ENCODE results near the gene RECK. TPM values are rescaled to one million over a fixed set of nuclear protein-coding genes. Genes with fewer than 3 reads are reported as not detected.
"Not testable (repeated sequence)": the region's sequence is repeated elsewhere in the genome, so short reads cannot be mapped to it uniquely, and the experiment has no call there.

RECK gene
- total RNA-seq, 2 donors from 2014 or later = 4.2 to 5.4 TPM

DNA sequence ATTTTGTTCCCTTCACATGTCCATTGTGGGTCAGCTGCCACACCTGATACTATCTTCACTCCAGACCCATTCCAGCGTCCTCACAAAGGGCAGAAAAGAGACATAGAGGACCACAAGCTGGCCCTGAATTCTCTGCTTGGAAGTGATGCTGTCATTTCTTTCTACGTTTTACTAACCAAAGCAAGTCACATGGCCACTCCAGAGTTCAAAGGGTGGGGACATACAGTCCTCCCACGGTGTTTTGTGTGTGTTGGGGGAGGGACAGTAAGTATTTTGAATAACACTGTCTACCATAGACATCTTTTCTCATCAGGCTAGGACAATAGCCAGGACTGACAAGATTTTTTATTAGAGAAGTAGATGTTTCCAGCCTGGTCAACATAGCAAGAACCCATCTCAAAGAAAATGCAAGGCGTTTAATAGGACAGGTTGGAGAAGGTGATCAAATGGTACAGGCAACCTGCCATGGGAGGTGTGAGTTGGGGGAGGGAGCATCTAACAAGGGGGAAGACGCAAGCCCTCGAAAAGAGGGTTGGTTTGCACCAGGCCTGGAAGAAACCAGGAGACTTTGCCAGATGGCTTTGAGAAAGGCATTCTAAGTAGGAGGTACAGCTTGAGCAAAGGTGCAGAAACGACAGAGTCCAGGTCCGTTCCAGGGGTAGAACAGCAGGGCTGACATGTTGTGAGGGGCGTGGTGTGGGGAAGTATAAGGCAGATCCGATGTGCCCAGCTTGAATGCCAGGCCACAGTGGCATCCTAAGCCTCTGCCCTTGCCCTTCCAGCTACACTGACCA lies 88.5 kb downstream of the RECK start:
- peak overlapping the region; percentile 31 for H3K27ac Mint-ChIP-seq
- ATAC-seq (replicated peaks) = peak; percentile 19

GRCh38 chr9:36126016-36126730 lies 89.5 kb downstream of the RECK start:
- no peak for ATAC-seq (replicated peaks)
- Mint-ChIP-seq H3K4me1 (peaks cover 14% of the 10 kb centered on the region), H3K36me3 (ENCODE audit: low read depth) (no peaks in the 10 kb centered on the region), H3K27ac (no peak overlapping the region), H3K27me3 (no peaks in the 10 kb centered on the region), H3K9me3 (no peaks in the 10 kb centered on the region), H3K4me3 (no peak overlapping the region)

More for the DNA sequence above, 88.5 kb downstream of the RECK start:
- Mint-ChIP-seq H3K4me3 (no peak overlapping the region), H3K4me1 (peaks cover 14% of the 10 kb centered on the region), H3K9me3 (no peaks in the 10 kb centered on the region), H3K27me3 (no peaks in the 10 kb centered on the region), H3K36me3 (ENCODE audit: low read depth) (no peaks in the 10 kb centered on the region)

- ATAC-seq (replicated peaks) = no peak
- H3K36me3 Mint-ChIP-seq (ENCODE audit: low read depth) = no peaks in the 10 kb centered on the region
- no peak overlapping the region for H3K4me3 Mint-ChIP-seq
- H3K27ac Mint-ChIP-seq = no peak overlapping the region
- no peaks in the 10 kb centered on the region for H3K27me3 Mint-ChIP-seq
- peaks cover 14% of the 10 kb centered on the region for H3K4me1 Mint-ChIP-seq
- no peaks in the 10 kb centered on the region for H3K9me3 Mint-ChIP-seq
Measured at GRCh38 chr9:36127652-36128244, 91.0 kb downstream of the RECK start.

- Mint-ChIP-seq H3K27ac (no peak overlapping the region), H3K4me3 (no peak overlapping the region), H3K36me3 (ENCODE audit: low read depth) (no peaks in the 10 kb centered on the region), H3K4me1 (peaks cover 14% of the 10 kb centered on the region), H3K27me3 (no peaks in the 10 kb centered on the region), H3K9me3 (no peaks in the 10 kb centered on the region)
- no peak for ATAC-seq (replicated peaks)
Measured at GRCh38 chr9:36128349-36128748, 91.6 kb downstream of the RECK start.

DNA sequence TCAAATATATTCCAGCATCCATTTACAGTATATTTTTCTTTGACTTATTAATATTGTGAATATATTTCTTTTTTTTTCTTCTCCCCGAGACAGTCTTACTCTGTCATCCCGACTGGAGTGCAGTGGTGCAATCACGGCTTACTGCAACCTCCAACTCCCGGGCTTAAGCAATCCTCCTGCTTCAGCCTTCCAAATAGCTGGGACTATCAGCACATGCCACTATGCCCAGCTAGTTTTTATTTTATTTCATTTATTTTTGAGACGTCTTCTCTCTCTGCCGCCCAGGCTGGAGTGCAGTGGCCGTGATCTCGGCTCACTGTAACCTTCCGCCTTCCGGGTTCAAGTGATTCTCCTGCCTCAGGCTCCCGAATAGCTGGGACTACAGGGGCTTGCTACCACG lies 92.4 kb downstream of the RECK start:
- Mint-ChIP-seq H3K4me1 (peaks cover 14% of the 10 kb centered on the region), H3K4me3 (no peak overlapping the region), H3K9me3 (no peaks in the 10 kb centered on the region), H3K36me3 (ENCODE audit: low read depth) (no peaks in the 10 kb centered on the region), H3K27ac (no peak overlapping the region), H3K27me3 (no peaks in the 10 kb centered on the region)
- no peak for ATAC-seq (replicated peaks)

DNA sequence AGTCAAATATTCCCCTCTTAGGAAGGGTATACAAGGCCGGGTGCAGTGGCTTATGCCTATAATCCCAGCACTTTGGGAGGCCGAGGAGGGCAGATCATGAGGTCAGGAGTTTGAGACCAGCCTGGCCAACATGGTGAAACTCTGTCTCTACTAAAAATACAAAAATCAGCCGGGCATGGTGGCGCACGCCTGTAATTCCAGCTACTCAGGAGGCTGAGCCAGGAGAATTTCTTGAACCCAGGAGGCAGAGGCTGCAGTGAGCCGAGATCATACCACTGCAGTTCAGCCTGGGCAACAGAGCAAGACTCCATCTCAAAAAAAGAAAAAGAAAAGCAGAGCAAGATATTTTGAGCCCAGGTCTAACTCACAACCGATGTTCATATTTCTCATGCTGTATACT lies 95.0 kb downstream of the RECK start:
- not testable (repeated sequence) for ATAC-seq (replicated peaks); H3K4me1 Mint-ChIP-seq; H3K36me3 Mint-ChIP-seq (ENCODE audit: low read depth); H3K4me3 Mint-ChIP-seq; H3K27me3 Mint-ChIP-seq; H3K27ac Mint-ChIP-seq; H3K9me3 Mint-ChIP-seq

DNA sequence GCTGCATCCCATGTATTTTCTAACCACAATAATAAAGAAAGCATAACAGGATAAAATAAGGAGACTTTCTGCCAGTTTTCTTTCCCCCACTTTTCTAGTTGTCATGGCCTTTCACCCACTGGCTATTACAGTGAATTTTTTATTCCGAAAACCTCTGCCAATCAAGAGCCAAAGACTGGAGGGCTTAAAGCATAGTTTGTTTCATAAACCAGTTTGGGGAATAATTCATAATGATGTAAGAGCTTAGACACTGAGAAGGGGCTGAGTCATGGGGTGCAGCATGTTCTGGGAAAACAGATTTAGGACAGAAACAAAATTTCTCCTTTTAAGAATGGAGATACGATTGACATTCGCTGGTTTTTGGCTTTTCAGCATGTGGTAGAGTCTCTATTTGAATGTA lies 95.4 kb downstream of the RECK start:
- Mint-ChIP-seq H3K27ac (no peak overlapping the region), H3K27me3 (no peaks in the 10 kb centered on the region), H3K4me1 (peaks cover 11% of the 10 kb centered on the region), H3K4me3 (no peak overlapping the region), H3K36me3 (ENCODE audit: low read depth) (no peaks in the 10 kb centered on the region), H3K9me3 (no peaks in the 10 kb centered on the region)
- ATAC-seq (replicated peaks) = no peak

DNA sequence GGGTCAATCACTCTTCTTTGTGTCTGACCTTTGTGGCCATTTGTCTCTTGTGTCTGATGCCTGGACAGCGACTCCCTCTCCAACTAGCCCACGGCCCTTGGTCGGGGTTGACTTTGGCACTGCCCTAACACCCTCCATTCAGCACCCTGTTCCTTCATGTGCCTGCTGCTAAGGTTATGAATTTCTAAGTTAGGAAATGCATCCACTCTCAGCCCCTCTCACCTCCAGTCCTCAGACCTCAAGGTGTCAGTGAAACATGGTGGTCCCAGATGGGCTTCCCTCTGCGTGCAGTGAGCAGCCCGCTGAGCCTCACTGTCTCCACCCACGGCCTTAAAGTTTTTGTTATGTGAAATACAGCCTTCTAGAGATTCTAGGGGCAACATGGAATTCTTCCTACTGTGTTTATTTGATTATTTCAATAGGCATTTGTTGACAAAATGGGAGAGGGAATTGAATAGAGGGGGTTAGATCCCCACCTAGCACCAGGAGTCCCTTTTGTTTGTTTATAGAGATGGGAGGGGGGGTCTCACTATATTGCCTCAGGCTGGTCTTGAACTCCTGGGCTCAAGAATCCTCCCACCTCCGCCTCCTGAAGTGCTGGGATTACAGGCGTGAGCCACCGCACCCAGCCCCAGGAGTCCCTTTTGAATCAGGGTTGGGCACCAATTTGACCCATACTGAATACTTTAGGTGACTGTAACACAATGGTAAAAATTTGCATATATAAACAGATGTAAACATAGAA lies 98.2 kb downstream of the RECK start:
- Mint-ChIP-seq H3K9me3 (no peaks in the 10 kb centered on the region), H3K27ac (no peak overlapping the region), H3K4me3 (peak overlapping the region; percentile 74), H3K27me3 (no peaks in the 10 kb centered on the region), H3K36me3 (ENCODE audit: low read depth) (no peaks in the 10 kb centered on the region), H3K4me1 (peaks cover 22% of the 10 kb centered on the region)
- no peak for ATAC-seq (replicated peaks)

- Mint-ChIP-seq H3K4me1 (peaks cover 31% of the 10 kb centered on the region), H3K9me3 (no peaks in the 10 kb centered on the region), H3K27me3 (no peaks in the 10 kb centered on the region), H3K4me3 (peak overlapping the region; percentile 74), H3K27ac (peak overlapping the region; percentile 41), H3K36me3 (ENCODE audit: low read depth) (no peaks in the 10 kb centered on the region)
- ATAC-seq (replicated peaks) = no peak
Measured at GRCh38 chr9:36135741-36136271, 99.1 kb downstream of the RECK start.

DNA sequence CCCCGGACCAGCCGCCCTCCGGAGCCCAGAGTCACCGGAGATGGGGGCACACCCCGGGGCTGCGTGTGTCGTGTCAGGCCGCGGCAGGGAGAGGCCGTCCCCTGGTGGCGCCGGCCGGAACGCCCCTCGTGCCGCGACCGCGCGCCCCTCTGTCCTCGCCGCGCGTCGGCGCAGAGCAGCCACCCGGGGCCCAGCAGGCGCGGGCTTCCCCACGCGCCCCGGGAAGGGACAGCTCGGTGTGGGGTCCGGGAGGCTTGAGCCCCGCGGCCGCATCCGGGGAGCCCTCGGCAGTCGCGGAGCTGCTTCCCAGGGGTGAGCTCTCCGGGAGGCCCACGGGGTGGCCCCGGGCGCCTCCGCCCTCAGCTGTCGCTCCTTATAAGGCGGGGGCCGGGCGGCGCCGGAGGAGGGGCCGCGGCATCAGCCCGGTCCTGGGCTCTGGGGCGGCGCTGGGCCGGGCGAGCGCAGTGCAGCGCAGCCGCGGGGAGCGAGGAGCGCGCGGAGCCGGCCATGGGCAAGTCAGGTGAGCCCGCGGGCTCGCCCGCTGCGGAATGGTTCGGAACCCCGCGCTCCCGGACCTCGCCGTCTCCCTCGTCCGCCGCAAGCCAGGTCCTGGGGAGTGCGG lies 99.7 kb downstream of the RECK start, which contains the start of gene GLIPR2:
TSS of gene GLIPR2 (plus strand) at position 462 of the 622 bp plus-strand sequence. CDS start at position 508, 46 bp downstream.
- Mint-ChIP-seq H3K27me3 (no peaks in the 10 kb centered on the region), H3K4me3 (peak within 1 kb of the TSS; percentile 86), H3K4me1 (peaks cover 36% of the 10 kb centered on the region), H3K36me3 (ENCODE audit: low read depth) (no peaks in the 10 kb centered on the region), H3K9me3 (no peaks in the 10 kb centered on the region), H3K27ac (peak within 1 kb of the TSS; percentile 41)
- peak; percentile 99 for ATAC-seq (replicated peaks)

DNA sequence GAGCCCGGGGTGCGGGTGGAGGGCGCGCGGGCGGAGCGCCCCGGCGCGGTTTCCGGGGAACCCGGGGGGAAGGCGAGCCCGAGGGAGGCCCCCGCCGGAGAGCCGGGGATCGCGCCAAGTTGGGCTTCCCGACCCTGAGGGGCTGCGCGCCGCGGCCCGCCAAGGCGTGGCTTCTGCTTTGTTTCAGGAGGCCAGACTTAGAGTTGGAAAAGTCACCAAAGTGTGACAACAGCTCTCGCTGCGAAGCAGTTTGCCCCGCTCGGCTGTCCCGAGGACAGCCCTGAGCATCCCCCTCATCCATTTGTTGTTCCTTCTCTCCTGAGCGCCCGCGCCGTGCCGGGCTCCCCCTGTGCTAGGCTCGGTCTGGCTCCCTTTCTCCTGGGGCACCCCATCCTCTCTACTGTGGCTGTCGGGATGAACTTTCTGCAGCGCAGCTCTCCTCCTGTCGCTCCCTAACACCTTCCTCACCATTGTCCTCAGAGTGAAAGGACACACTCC lies 100.2 kb downstream of the RECK start:
- H3K27me3 Mint-ChIP-seq = no peaks in the 10 kb centered on the region
- H3K9me3 Mint-ChIP-seq = no peaks in the 10 kb centered on the region
- peaks cover 39% of the 10 kb centered on the region for H3K4me1 Mint-ChIP-seq
- ATAC-seq (replicated peaks) = peak; percentile 37
- H3K27ac Mint-ChIP-seq = peak overlapping the region; percentile 40
- H3K36me3 Mint-ChIP-seq (ENCODE audit: low read depth) = no peaks in the 10 kb centered on the region
- H3K4me3 Mint-ChIP-seq = peak overlapping the region; percentile 86

DNA sequence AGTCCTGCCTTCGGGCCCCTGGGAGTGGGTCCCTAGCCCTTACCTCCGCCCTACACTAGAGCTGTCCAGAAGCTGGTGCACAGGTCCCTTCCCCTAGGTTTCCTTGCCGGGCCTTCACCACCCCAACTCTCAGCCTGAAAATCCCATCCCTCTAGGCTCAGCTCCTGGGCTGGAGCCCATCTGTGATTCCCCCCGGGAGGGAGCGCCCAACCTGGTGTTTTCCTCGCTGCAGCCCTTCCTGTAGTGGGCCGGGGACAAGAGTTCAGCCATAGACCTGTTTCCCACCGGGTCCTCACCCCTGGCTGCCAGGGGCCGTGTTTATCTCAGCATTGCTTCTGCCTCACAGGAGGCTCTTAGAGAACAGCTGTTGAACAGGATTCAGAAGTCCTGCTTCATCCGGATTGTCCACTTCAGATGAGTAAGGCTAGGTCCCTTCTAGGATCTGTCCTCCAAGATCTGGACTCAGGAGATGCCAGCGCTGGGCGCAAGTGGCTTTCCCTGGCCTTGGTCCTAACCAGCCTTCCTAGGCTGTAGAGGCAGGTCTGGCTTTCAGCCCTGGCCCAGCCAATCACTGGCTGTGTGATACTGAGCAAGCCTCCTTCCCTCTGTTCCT lies 100.8 kb downstream of the RECK start:
- Mint-ChIP-seq H3K36me3 (ENCODE audit: low read depth) (no peaks in the 10 kb centered on the region), H3K4me1 (peaks cover 44% of the 10 kb centered on the region), H3K27me3 (no peaks in the 10 kb centered on the region), H3K9me3 (no peaks in the 10 kb centered on the region), H3K4me3 (peak overlapping the region; percentile 86), H3K27ac (peak overlapping the region; percentile 40)
- no peak for ATAC-seq (replicated peaks)

DNA sequence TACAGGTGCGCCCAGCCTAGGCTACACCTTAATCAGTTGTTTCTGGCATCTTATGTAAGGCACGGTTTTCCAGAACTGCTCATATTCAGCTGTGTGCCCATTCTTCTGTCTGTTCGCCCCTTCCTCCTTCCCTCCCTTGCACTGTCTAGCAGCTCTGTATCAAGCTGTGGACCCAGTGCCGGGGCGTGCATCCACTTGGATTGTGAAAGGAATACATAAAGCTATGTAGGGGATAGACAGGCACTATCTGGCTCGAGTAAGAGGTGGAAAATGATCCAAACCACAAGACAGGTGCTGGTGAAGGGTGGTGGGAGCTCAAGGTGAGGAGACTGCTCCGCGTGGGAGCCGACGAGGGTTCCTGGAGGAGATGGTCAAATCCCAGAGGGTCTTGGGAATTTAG lies 101.8 kb downstream of the RECK start:
- peaks cover 53% of the 10 kb centered on the region for H3K4me1 Mint-ChIP-seq
- no peaks in the 10 kb centered on the region for H3K27me3 Mint-ChIP-seq
- no peaks in the 10 kb centered on the region for H3K9me3 Mint-ChIP-seq
- H3K4me3 Mint-ChIP-seq = peak overlapping the region; percentile 86
- H3K36me3 Mint-ChIP-seq (ENCODE audit: low read depth) = no peaks in the 10 kb centered on the region
- no peak overlapping the region for H3K27ac Mint-ChIP-seq
- no peak for ATAC-seq (replicated peaks)
